Stimulated activated CD4-positive, alpha-beta T cell treated with anti-CD3 and anti-CD28 coated beads, Interleukin-2, amount 100 ng/mL, for 24 hours (primary cell): Measurements from ENCODE around the gene SLC9A7.
A peak's percentile ranks its signal among the peaks of the same experiment; 100 is the strongest.
"Not testable (repeated sequence)": the region's sequence is repeated elsewhere in the genome, so short reads cannot be mapped to it uniquely, and the experiment has no call there.

Source experiments
- DNase-seq, 2 donors: peaks; one replicate each; pipeline ENCODE4 v3.0.0-alpha.2; 2020

SLC9A7 gene

GRCh38 chrX:46758956-46759644 lies at the start of gene SLC9A7:
Gene SLC9A7 (minus strand): TSS chrX:46759118. CDS start chrX:46759029, 89 bp downstream.
- peak; percentile 81 to 85 for DNase-seq

- DNase-seq = no peak
Observed at GRCh38 chrX:46805270-46805669, 46.4 kb upstream of the SLC9A7 start.

- DNase-seq = no peak
Observed at GRCh38 chrX:46803140-46803539, 44.2 kb upstream of the SLC9A7 start.

- DNase-seq = peak; percentile 77 to 79
Observed at GRCh38 chrX:46796574-46797191, 37.8 kb upstream of the SLC9A7 start.

- DNase-seq = no peak
Observed at GRCh38 chrX:46793386-46794143, 34.6 kb upstream of the SLC9A7 start.

GRCh38 chrX:46792810-46793188 lies 33.9 kb upstream of the SLC9A7 start:
- DNase-seq = no peak

GRCh38 chrX:46791927-46792809 lies 33.2 kb upstream of the SLC9A7 start:
- peak; percentile 17 to 23 for DNase-seq

GRCh38 chrX:46788902-46789301 lies 30.0 kb upstream of the SLC9A7 start:
- no peak for DNase-seq

GRCh38 chrX:46784437-46784836 lies 25.5 kb upstream of the SLC9A7 start:
- not testable (repeated sequence) for DNase-seq

- no peak for DNase-seq
Observed at GRCh38 chrX:46782034-46782433, 23.1 kb upstream of the SLC9A7 start.

GRCh38 chrX:46777971-46778810 lies 19.3 kb upstream of the SLC9A7 start:
- DNase-seq = no peak

GRCh38 chrX:46770817-46771163 lies 11.9 kb upstream of the SLC9A7 start:
- DNase-seq = no peak

- no peak for DNase-seq
Observed at GRCh38 chrX:46770000-46770816, 11.3 kb upstream of the SLC9A7 start.

- no peak for DNase-seq
Observed at GRCh38 chrX:46762963-46763362, 4.0 kb upstream of the SLC9A7 start.

- no peak for DNase-seq
Observed at GRCh38 chrX:46759645-46759974, 692 bp upstream of the SLC9A7 start.

- peak; percentile 28 to 40 for DNase-seq
Observed at GRCh38 chrX:46758163-46758955, 559 bp downstream of the SLC9A7 start.

GRCh38 chrX:46757593-46757992 lies 1.3 kb downstream of the SLC9A7 start:
- no peak for DNase-seq

GRCh38 chrX:46757052-46757451 lies 1.9 kb downstream of the SLC9A7 start:
- no peak for DNase-seq

- DNase-seq = no peak
Observed at GRCh38 chrX:46755671-46756070, 3.2 kb downstream of the SLC9A7 start.

GRCh38 chrX:46754586-46755061 lies 4.3 kb downstream of the SLC9A7 start:
- no peak for DNase-seq
